Measurements from ENCODE around the gene ENTHD1. TPM values are rescaled to one million over a fixed set of nuclear protein-coding genes. Genes with fewer than 3 reads are reported as not detected.

ENTHD1 gene
- total and polyA plus RNA-seq, 9 of the 15 experiments (the other 6 are each of a cell fraction or from before 2014, with no cell fraction given) = 0.13 to 0.98 (median 0.35) TPM

DNA sequence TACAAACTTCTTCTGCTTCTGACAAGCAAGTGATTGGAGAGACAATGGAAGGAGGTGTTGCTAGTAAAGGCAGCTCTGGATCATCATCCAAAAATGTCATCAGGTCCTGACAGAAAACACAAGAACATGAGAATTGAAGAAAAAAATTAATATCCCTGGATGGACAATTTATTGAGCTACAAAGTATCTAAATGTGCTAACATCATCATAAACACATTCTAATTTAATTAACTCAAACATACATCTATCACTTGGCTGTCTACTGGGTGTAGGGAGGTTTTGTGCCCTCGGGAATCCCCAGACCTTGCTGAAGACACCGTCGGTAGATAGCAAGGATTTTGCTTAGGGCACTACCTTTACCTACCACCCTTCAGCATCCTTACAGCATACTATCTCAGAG is 72.6 kb downstream of the ENTHD1 start:
- intact Hi-C loops (cut with micrococcal nuclease) (no loop called here), in situ Hi-C loops (cut with MboI) (no loop called here)
- ATAC-seq (no peak), DNase-seq (ENCODE audit: extremely low read depth in 1 of 4, low spot score in 3 of 4) (no peak), FAIRE-seq (no peak)
- ChIA-PET CTCF (ENCODE audit: low intra/inter-chr PET ratio) (no interaction called here), POLR2A (interaction anchor here (0.6 kb wide), 1 partner anchor 8 kb away, joined by 3 read pairs; no protein-coding TSS in a partner anchor)
- no peak overlapping the region for H3K4me2 ChIP-seq (ENCODE audit: insufficient read depth, low read length)
- H4K20me1 ChIP-seq (replicated peaks; ENCODE audit: control insufficient read depth, insufficient read depth, low read length) = no peaks in the 10 kb centered on the region
- H3K79me2 ChIP-seq (ENCODE audit: control insufficient read depth, insufficient read depth, low read length) = no peaks in the 10 kb centered on the region
- H3K9ac ChIP-seq (ENCODE audit: insufficient read depth in 1 of 2, low read depth in 2 of 2, low read length in 2 of 2) = no peak overlapping the region; a peak in 1 of 4 replicates
- H3K36me3 ChIP-seq (ENCODE audit: control insufficient read depth, insufficient read depth, low read length) = no peaks in the 10 kb centered on the region
- 34% methylated on average over 3 of the region's 3 CpGs for WGBS (ENCODE audit: insufficient coverage, low coverage, missing lambda C conversion rate)
- H3K27ac ChIP-seq (ENCODE audit: extremely low read depth, low read depth, low read length) = peak overlapping the region; percentile 54; the same call in 1 of the 3 replicates
- no peaks in the 10 kb centered on the region for H3K27me3 ChIP-seq (ENCODE audit: control insufficient read depth in 2 of 2, insufficient read depth in 2 of 2, low read length in 2 of 2)
- peaks cover 0 to 19% of the 10 kb centered on the region in 2 experiments; a peak in 2 of 5 replicates for H3K4me1 ChIP-seq (replicated peaks in 1 of 2; ENCODE audit: control insufficient read depth in 2 of 2, insufficient read depth in 2 of 2, low read length in 2 of 2)
- no peak overlapping the region for H3K4me3 ChIP-seq
- no TSS peak for BruUV-seq (replicated peaks)
- H3K9me1 ChIP-seq (ENCODE audit: control insufficient read depth, insufficient read depth, low read length) = no peaks in the 10 kb centered on the region
- H2AFZ ChIP-seq (ENCODE audit: low read depth, low read length) = peak overlapping the region; percentile 28
- 0 out of 2 replicates have a peak, but pooled peaks cover 2% of the 10 kb centered on the region for H3K9me3 ChIP-seq (replicated peaks; ENCODE audit: control insufficient read depth, insufficient read depth, low read depth, low read length)
- 0 out of 2 replicates have a peak, but pooled peaks have one; percentile 34 for TF ChIP-seq SOX6 (IDR thresholded peaks at IDR 0.05)
- no peak for TF ChIP-seq ARNT (IDR thresholded peaks at IDR 0.05)
- no peak for TF ChIP-seq ZNF41 (CRISPR knock-in tag; conservative IDR thresholded peaks at IDR 0.05)
- no peak for TF ChIP-seq ESRRB (CRISPR knock-in tag; IDR thresholded peaks at IDR 0.05; ENCODE audit: borderline replicate concordance)
- TF ChIP-seq E2F3 (CRISPR knock-in tag; IDR thresholded peaks at IDR 0.05) = no peak
- TF ChIP-seq, protein P1, sequence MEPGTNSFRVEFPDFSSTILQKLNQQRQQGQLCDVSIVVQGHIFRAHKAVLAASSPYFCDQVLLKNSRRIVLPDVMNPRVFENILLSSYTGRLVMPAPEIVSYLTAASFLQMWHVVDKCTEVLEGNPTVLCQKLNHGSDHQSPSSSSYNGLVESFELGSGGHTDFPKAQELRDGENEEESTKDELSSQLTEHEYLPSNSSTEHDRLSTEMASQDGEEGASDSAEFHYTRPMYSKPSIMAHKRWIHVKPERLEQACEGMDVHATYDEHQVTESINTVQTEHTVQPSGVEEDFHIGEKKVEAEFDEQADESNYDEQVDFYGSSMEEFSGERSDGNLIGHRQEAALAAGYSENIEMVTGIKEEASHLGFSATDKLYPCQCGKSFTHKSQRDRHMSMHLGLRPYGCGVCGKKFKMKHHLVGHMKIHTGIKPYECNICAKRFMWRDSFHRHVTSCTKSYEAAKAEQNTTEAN (CRISPR knock-in tag; IDR thresholded peaks at IDR 0.05) = no peak
- TF ChIP-seq ID3 (CRISPR knock-in tag; IDR thresholded peaks at IDR 0.05) = no peak
- no peak for TF ChIP-seq ID3 (tag; IDR thresholded peaks at IDR 0.05)
- no peak for TF ChIP-seq WHSC1 (IDR thresholded peaks at IDR 0.05; ENCODE audit: low read length)
- no peak for TF ChIP-seq TBP (optimal IDR thresholded peaks at IDR 0.05; ENCODE audit: low read depth, low read length)
- TF ChIP-seq, protein P2, sequence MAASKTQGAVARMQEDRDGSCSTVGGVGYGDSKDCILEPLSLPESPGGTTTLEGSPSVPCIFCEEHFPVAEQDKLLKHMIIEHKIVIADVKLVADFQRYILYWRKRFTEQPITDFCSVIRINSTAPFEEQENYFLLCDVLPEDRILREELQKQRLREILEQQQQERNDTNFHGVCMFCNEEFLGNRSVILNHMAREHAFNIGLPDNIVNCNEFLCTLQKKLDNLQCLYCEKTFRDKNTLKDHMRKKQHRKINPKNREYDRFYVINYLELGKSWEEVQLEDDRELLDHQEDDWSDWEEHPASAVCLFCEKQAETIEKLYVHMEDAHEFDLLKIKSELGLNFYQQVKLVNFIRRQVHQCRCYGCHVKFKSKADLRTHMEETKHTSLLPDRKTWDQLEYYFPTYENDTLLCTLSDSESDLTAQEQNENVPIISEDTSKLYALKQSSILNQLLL (CRISPR knock-in tag; IDR thresholded peaks at IDR 0.05; ENCODE audit: borderline replicate concordance) = no peak
- peak; percentile 29; the same call in 1 of the 2 replicates for TF ChIP-seq MAFG (tag; conservative IDR thresholded peaks at IDR 0.05)
- no peak for TF ChIP-seq SRSF3 (IDR thresholded peaks at IDR 0.05; ENCODE audit: insufficient read depth, low read length)
- TF ChIP-seq C11orf30 (IDR thresholded peaks at IDR 0.05; ENCODE audit: low read depth) = peak; percentile 38
- TF ChIP-seq ELF1 (tag; IDR thresholded peaks at IDR 0.05) = no peak
- TF ChIP-seq ZNF431 (CRISPR knock-in tag; IDR thresholded peaks at IDR 0.05) = no peak
- TF ChIP-seq ZNF316 (IDR thresholded peaks at IDR 0.05) = peak; percentile 77
- TF ChIP-seq, protein P3, sequence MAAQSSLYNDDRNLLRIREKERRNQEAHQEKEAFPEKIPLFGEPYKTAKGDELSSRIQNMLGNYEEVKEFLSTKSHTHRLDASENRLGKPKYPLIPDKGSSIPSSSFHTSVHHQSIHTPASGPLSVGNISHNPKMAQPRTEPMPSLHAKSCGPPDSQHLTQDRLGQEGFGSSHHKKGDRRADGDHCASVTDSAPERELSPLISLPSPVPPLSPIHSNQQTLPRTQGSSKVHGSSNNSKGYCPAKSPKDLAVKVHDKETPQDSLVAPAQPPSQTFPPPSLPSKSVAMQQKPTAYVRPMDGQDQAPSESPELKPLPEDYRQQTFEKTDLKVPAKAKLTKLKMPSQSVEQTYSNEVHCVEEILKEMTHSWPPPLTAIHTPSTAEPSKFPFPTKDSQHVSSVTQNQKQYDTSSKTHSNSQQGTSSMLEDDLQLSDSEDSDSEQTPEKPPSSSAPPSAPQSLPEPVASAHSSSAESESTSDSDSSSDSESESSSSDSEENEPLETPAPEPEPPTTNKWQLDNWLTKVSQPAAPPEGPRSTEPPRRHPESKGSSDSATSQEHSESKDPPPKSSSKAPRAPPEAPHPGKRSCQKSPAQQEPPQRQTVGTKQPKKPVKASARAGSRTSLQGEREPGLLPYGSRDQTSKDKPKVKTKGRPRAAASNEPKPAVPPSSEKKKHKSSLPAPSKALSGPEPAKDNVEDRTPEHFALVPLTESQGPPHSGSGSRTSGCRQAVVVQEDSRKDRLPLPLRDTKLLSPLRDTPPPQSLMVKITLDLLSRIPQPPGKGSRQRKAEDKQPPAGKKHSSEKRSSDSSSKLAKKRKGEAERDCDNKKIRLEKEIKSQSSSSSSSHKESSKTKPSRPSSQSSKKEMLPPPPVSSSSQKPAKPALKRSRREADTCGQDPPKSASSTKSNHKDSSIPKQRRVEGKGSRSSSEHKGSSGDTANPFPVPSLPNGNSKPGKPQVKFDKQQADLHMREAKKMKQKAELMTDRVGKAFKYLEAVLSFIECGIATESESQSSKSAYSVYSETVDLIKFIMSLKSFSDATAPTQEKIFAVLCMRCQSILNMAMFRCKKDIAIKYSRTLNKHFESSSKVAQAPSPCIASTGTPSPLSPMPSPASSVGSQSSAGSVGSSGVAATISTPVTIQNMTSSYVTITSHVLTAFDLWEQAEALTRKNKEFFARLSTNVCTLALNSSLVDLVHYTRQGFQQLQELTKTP (IDR thresholded peaks at IDR 0.05; ENCODE audit: low read depth in 1 of 2, partially characterized antibody in 2 of 2) = peak in 1 of 2 experiments; percentile 47

Data from K562 (cell line).